ENCODE results near the gene FOXN1. TPM values are rescaled to one million over a fixed set of nuclear protein-coding genes. Genes with fewer than 3 reads are reported as not detected.

The FOXN1 gene
- total and polyA plus RNA-seq, 8 donors: 0.02 to 0.19 (median 0.09) TPM; not detected in 5

DNA sequence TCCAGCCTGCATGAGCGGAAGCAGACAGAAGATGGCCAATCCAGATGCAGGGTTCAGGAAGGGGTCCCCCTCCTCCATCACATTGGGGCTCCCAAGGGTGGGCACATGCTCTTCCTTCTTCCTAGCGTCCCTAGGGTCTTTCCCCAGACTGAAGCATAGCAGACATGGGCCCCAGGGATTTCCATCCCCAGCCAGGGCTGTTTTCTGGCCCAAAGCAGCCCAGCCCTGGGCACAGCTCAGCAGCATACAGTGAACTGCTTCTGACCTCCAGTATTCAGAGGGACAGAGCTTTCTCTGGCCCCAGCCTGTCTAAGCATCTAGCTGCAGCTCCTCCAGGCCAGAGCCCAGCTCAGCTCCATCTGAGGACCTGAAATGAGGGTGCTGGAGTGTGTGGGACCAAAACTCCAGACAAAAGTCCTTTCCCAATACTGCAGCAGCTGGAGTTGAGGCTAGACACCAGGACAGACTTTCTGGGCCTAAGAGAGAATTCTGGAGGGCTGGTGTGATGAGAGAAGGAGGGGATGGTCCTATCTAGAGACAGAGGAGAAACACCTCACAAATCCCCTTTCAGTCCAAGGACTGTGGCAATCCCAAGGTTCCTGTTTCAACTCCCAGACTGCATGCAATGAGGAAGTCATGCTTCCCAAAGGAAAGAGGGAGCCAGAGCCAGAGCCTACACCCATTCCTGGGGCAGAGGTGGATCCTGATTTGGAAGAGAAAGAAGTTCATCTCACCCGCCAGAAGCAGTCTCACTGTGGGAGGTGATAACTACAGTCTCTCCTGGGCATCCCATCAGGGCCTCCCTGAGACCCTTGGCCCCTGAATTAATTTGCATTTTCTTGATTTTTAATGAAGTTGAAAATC is 4.5 kb upstream of the FOXN1 start:
- no peaks in the 10 kb centered on the region for H3K36me3 ChIP-seq
- ATAC-seq: no peak
- WGBS, 2 donors: 85 to 86% methylated on average over 3 of the region's 3 CpGs
- H3K4me3 ChIP-seq: no peak overlapping the region
- no peak for FAIRE-seq
- peaks cover 17 to 21% (median 20%) of the 10 kb centered on the region in 3 donors for H3K4me1 ChIP-seq
- TF ChIP-seq, protein P1, sequence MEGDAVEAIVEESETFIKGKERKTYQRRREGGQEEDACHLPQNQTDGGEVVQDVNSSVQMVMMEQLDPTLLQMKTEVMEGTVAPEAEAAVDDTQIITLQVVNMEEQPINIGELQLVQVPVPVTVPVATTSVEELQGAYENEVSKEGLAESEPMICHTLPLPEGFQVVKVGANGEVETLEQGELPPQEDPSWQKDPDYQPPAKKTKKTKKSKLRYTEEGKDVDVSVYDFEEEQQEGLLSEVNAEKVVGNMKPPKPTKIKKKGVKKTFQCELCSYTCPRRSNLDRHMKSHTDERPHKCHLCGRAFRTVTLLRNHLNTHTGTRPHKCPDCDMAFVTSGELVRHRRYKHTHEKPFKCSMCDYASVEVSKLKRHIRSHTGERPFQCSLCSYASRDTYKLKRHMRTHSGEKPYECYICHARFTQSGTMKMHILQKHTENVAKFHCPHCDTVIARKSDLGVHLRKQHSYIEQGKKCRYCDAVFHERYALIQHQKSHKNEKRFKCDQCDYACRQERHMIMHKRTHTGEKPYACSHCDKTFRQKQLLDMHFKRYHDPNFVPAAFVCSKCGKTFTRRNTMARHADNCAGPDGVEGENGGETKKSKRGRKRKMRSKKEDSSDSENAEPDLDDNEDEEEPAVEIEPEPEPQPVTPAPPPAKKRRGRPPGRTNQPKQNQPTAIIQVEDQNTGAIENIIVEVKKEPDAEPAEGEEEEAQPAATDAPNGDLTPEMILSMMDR (IDR thresholded peaks at IDR 0.05): no peak
- no peaks in the 10 kb centered on the region for H3K27me3 ChIP-seq
- no peak overlapping the region for H3K27ac ChIP-seq
- DNase-seq: no peak
- no peaks in the 10 kb centered on the region for H3K9me3 ChIP-seq
- intact Hi-C loops (cut with DNase I): no loop called here

DNA sequence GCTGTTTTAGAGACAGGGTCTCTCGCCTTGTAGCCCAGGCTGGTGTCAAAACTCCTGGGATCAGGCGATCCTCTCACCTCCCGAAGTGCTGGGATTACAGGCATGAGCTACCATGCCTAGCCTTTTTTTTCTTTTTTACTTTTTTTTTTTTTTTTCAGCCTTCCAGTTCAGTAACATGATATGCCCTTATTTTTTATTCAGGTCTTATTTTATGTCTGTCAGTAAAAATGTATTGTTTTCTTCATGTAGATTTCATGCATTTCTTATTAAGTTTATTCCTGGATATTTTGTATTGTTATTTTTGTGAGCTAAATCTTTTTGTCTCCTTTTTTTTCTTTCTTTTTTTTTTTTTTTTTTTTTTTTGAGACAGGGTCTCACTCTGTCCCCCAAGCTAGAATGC is 2.7 kb upstream of the FOXN1 start:
- whole genome bisulfite sequencing, 2 donors: 84 to 88% methylated on average over 3 of the region's 3 CpGs
- no peak overlapping the region for H3K4me3 ChIP-seq
- ATAC-seq (no peak), DNase-seq (no peak), FAIRE-seq (no peak)
- TF ChIP-seq, protein P1 (IDR thresholded peaks at IDR 0.05): no peak
- no peaks in the 10 kb centered on the region for H3K9me3 ChIP-seq
- H3K27ac ChIP-seq: no peak overlapping the region
- H3K4me1 ChIP-seq: peaks cover 2 to 7% (median 3%) of the 10 kb centered on the region in 3 donors
- H3K36me3 ChIP-seq: no peaks in the 10 kb centered on the region
- no peaks in the 10 kb centered on the region for H3K27me3 ChIP-seq
- intact Hi-C loops (cut with DNase I): no loop called here

DNA sequence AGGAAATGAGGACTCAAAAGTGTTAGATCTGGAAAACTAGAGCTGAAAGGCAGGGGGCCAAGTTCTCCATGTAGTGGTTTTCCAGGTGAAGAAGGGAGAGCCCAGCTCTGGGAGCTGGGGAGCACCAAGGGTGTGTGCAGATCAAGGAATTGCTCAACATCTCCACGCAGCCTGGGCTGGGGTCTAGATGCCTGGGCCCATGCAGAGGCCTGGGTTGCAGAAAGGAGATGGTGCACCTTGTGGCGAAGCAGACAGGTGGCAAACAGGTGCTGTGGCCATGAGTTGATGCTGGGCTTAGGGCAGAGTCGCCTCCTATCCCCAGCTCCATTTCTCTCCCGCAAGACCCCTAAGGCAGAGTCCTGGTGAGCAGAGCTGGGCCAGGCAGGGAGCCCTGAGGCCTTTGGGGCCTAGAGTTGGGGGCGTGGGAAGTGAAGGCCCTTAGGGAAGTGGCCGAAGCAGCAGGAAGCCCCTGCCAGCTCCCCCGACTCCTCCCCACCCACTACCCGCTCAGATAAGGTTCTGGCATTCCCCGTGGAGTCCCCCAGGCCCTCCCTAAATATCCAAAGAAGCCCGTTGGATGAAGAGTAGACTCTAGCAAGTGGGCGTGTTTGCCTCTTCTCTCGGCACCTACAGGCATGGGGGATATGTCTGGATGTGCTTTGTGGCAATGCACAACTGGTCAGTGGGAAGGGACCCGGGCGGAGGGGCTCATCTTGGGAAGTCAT is 777 bp downstream of the FOXN1 start:
- Histone ChIP-seq H3K9me3 (no peaks in the 10 kb centered on the region), H3K36me3 (no peaks in the 10 kb centered on the region), H3K27ac (no peak overlapping the region), H3K4me3 (no peak overlapping the region), H3K27me3 (no peaks in the 10 kb centered on the region), H3K4me1 (no peaks in the 10 kb centered on the region)
- FAIRE-seq (no peak), ATAC-seq (no peak), DNase-seq (no peak)
- TF ChIP-seq, protein P1 (IDR thresholded peaks at IDR 0.05): no peak
- WGBS, 2 donors: 81 to 82% methylated on average over 14 of the region's 14 CpGs
- intact Hi-C loops (cut with DNase I): no loop called here

DNA sequence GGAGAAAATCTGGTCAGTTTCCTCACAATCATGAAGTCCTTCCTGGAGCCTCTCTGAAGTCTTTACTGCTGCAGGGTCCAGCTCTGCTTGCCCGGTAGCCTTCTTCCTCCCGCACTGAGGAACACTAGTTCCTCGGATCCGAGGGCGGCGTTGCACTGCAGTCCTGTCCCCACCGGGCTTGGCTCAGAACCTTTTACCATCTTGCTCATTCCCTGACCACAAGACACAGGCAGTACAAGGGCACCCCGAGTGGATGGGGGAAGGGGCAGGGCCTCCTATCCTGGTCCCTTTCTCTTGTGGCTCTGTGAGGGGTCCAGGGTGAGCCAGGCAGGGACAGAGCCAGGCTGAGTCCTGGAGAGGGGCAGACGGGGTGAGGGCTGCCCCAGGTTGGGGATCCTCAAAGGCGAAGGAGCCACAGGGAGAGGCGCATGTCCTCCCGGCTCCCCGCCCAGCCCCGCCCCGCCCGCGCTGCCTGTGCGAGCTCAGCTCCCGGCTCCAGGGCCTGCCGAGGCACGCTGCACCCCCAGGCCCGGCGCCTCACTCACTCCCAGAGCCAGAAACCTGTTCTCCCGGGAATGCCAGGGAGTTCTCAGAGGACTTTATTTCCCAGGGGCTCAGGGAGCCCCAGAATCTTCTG is 1.5 kb downstream of the FOXN1 start:
- DNase-seq (no peak), ATAC-seq (no peak), FAIRE-seq (no peak)
- Histone ChIP-seq H3K9me3 (no peaks in the 10 kb centered on the region), H3K4me1 (no peaks in the 10 kb centered on the region), H3K36me3 (no peaks in the 10 kb centered on the region), H3K4me3 (no peak overlapping the region), H3K27me3 (no peaks in the 10 kb centered on the region), H3K27ac (no peak overlapping the region)
- intact Hi-C loops (cut with DNase I): no loop called here
- TF ChIP-seq, protein P1 (IDR thresholded peaks at IDR 0.05): no peak
- 58 to 71% methylated on average over 24 of the region's 24 CpGs for WGBS, 2 donors

Measured in pancreas (tissue), 10 donors.